Caki2 (cell line): Measurements from ENCODE around the gene RANBP3L. TPM values are rescaled to one million over a fixed set of nuclear protein-coding genes. Genes with fewer than 3 reads are reported as not detected.

Experiments
- DNase-seq: peaks from one replicate; pipeline ENCODE4 v3.0.0-alpha.2; 2015; ENCODE audit warnings: low read depth
- in situ Hi-C: cut with HindIII; loops from 2 replicates; pipeline ENCODE4 v1.10.0; 2016; ENCODE audit warnings: low sequenced_read_pairs, low pct_unique_long_range_greater_than_20kb, mixed read lengths
- total RNA-seq: library from RNA; depleted of rRNA; stranded (reverse); fragments of >200 nt; shearing (Covaris generic); gene quantifications from 2 replicates; pipeline ENCODE4 v1.2.3, GENCODE V29; 2014; ENCODE audit warnings: low replicate concordance

Gene RANBP3L
- total RNA-seq, 1 experiment from 2014 or later, result not detected

DNA sequence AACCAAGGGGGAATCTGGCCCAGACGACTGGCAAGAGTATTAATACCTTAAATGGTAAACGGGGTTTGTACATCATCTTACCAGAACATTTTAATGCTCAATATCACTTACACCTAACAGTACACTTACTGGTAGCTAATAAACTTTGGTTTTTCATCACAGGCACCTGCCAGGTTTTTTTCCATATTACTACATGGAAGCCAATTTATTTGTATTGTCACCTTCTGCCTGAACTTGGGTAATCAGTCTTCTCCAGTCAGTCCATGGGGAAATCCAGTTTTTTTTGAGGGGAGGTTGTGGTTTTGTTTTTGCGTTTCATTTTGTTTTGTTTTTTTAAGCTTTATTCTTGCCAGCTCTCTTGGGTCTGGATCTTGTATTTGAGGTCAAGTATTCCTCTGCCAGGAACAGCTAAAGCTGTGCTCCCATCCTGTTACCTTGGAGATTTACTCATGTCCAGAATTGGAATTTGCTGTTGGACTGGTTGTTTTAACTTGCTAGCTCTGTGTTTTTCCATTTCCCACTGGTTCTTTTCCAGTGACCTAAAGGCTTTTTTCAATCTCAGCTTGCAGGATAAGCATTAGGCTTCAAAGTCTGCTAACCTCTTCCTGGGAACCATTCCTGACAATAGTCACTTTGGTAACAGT, 48.9 kb downstream of the RANBP3L start:
- no peak for DNase-seq
- in situ Hi-C loops, result no loop called here

DNA sequence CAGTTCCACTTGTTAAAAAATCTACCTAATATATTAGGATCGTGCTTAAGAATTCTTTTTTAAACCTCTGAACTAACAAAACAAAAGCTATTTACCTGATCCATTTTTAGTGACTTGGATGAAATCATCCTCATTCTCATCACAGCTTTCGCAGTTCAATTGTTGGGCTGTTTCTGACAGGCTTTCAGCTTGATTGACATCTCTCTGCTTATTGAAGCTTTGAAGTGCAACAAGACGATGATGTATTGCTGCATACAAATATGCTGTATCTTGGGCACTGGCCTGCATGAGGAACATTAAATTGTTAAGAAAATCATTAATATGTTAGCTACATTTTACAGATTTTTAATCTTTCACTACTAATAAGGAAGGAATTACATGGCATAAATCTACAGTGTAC, 50.5 kb downstream of the RANBP3L start:
- in situ Hi-C loops, result no loop called here
- no peak for DNase-seq

- DNase-seq, result no peak
- in situ Hi-C loops, result no loop called here
These were observed 51.3 kb downstream of the RANBP3L start for GRCh38 chr5:36250427-36250826.

GRCh38 chr5:36246036-36246800, 55.5 kb downstream of the RANBP3L start:
- in situ Hi-C loops, result no loop called here
- no peak for DNase-seq

DNA sequence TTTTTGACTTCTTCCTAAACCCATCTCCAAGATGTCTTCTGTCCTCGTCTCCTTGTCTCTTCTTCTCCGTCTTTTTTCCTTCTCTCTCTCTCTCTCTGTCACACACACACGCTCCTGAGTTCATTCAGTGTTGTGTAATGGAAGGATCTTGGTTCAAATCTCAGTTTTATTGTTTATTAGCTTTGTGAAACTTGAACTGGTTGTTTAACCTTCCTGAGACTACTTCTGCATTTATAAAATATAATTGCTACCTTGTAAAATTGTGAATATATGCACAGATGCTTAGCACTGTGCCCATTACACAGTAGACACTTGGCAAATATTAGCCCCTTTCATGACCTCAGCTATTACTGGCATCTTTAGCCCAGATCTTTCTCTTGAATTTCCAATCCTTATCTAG, 57.6 kb downstream of the RANBP3L start:
- in situ Hi-C loops, result no loop called here
- DNase-seq, result no peak

DNA sequence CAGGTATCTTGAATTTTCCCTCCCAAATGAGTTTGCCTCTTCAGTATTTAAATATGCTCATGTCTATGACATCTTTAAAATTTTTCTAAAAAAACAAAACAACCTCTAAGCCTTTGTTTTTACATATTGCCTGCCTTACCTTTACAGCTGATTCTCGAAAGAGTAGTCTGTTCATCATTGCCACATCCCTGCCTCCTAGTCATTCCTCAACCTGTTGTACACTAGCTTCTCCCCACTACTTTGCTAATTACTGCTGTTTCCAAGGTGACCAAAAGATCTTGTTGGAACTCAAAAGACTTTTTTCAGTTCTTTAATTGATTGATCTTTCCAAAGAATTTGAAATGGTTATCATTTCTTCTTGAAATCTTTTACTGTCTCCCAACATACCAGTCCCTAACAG, 58.0 kb downstream of the RANBP3L start:
- in situ Hi-C loops, result no loop called here
- no peak for DNase-seq

DNA sequence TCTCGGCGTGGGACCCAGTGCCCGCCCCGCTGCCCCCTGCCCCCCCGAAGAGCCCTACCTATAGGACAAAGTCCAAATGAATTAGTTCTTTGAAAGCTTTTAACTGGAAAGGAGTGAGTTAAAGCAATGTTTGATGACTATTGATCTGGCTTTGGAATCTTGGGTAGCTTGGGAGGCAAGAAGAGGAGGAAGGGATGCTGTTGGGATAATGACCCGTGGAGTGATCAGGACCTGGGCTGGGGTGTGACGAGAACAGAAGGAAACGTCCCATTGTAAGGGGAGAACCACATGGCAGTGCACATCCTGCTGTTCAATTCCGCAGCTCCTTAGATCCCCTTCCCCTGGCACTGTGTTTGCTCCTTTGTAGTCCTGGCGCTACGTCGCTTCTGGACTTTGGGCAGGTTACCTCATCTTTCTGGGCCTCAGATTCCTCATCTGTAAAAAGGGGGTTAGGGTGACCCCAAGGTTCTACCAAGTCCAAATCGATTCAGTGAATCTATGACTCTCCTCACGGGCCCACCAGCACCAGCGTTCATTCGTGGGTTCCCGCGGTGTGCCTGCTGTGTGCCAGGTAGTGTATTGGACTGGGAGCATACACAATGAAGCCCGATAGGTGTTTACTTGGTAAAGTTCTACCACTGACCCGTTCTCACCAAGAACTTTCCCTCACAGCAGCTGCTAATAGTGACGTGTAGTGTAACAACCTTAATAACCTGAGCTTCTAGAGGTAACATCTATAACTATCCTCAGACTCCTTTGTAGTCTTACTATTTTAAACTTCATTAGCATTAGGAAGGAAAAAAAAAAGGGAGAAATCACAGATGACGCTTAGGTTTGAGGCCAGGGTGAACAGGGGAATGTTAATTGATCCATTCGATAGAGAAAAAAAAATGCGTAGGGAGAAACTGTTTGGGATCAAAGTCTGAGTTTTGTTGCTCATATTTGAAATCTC, 58.9 kb downstream of the RANBP3L start:
- in situ Hi-C loops, result no loop called here
- no peak for DNase-seq

- DNase-seq, result peak; percentile 99
- in situ Hi-C loops, result no loop called here
These were observed 59.8 kb downstream of the RANBP3L start, which contains the start of gene NADK2 for GRCh38 chr5:36241631-36242533. NADK2 (minus strand) TSS chr5:36241925; CDS start chr5:36241798, 127 bp downstream.

GRCh38 chr5:36240779-36241630, 60.7 kb downstream of the RANBP3L start:
- peak; percentile 68 for DNase-seq
- in situ Hi-C loops, result no loop called here

DNA sequence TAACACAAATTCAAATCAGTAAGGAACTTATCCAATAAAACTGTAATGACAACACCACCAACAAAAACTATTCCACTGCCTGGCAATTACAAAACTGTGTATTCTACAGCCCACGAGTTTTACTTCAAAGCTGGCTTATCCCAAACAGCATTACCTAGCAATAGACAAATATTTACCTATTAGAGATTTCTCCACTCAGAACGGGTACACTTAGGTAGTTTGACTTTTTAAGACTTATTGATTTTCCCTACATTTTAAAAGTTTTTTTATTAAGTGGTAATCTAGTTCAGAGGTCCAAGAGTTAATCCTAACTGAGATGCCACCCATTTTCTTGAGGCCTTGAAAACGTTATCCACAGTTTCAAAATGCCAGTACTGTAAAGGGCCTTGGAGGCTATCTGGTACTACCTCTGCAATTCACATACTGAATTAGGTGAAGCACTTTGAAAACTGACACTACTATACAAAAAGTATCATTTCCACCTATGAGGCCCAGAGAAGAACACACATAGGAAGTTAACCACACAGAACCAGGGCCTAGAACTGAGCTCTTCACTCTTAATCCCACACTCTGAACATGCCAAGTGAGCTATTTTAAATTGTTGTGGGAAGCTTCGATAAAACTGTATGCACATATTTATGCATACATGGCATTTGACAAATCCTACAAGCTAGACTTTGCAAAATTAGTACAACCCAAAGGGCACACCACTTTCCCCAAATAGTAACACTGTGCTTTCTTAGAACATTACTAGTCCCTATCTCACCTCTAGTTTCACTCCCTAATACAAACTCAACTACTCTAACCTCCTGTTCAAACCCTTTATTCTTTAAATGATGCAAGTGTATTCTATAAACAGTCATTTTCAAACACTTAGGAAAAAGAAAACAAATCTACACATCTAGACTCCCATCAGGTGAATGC, 62.1 kb downstream of the RANBP3L start:
- no peak for DNase-seq
- in situ Hi-C loops, result no loop called here

- in situ Hi-C loops, result no loop called here
- DNase-seq, result no peak
These were observed 63.0 kb downstream of the RANBP3L start for GRCh38 chr5:36238502-36239295.

DNA sequence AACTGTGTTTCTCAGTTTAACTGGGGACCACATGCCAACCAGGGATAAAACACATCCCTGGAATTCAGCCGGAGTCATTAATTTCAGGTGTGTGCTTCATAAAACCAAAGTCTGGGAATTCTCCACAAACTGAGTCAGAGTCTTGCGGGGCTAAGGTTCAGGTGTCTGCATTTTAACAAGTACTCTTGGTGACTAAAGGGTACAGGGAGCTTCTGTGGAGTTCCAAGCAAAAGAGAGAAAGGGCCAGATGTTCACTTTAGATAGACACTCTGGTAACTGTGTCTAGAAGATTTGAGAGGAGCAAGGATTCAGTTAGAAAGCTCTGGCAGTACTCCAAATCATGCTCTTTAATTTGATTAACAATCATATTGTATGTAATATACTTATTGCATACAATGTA, 64.0 kb downstream of the RANBP3L start:
- in situ Hi-C loops, result no loop called here
- no peak for DNase-seq

- in situ Hi-C loops, result no loop called here
- no peak for DNase-seq
These were observed 64.9 kb downstream of the RANBP3L start for GRCh38 chr5:36236801-36237200.

GRCh38 chr5:36232533-36232932, 69.2 kb downstream of the RANBP3L start:
- in situ Hi-C loops, result no loop called here
- DNase-seq, result no peak

- in situ Hi-C loops, result no loop called here
- DNase-seq, result no peak
These were observed 71.4 kb downstream of the RANBP3L start for GRCh38 chr5:36230151-36230790.
